Inflammatory macrophage treated with lipopolysaccharide for 4 hours (primary cell): ENCODE measurements around the gene CAV1.
A peak's percentile ranks its signal among the peaks of the same experiment; 100 is the strongest.
"Not testable (repeated sequence)": the region's sequence is repeated elsewhere in the genome, so short reads cannot be mapped to it uniquely, and the experiment has no call there.

Experiments used
- DNase-seq: peaks from one replicate; pipeline ENCODE4 v3.0.0-alpha.2; 2020

CAV1 gene, protein sequence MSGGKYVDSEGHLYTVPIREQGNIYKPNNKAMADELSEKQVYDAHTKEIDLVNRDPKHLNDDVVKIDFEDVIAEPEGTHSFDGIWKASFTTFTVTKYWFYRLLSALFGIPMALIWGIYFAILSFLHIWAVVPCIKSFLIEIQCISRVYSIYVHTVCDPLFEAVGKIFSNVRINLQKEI

DNA sequence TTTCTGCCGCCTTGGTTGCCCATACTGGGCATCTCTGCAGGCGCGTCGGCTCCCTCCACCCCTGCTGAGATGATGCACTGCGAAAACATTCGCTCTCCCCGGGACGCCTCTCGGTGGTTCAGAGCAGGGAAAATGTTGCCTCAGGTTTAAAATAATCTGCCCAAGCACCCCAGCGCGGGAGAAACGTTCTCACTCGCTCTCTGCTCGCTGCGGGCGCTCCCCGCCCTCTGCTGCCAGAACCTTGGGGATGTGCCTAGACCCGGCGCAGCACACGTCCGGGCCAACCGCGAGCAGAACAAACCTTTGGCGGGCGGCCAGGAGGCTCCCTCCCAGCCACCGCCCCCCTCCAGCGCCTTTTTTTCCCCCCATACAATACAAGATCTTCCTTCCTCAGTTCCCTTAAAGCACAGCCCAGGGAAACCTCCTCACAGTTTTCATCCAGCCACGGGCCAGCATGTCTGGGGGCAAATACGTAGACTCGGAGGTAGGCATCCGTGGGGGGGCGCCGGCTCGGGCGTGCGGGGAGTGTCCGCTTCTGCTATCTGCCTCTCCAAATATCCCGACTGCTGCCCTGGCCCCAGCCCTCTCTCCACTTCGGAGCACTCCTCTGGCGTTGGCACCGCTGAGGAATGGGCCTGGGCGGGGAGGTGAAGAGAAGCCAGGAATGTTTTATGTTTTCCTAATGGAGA lies at the start of gene CAV1:
CAV1 (plus strand) TSS at position 428 of the 689 bp plus-strand sequence; CDS start at position 455, 27 bp downstream.
- no peak for DNase-seq

DNA sequence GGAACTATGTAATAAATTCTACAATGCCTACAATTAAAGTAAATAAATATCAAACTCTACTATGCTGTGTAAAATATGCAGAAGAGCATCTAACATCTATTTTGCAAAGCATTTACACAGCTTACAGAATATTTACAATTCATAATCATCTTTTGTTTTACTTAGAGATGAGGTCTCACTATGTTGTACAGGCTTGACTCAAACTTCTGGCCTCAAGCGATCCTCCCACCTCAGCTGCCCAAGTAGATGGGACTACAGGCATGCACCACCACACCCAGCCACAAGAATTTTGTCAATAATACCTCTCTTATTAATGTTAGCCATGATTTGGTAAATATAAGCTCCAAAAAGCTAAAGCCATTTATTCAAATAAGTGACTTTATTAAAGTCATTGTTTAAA lies 47.2 kb upstream of the CAV1 start:
- no peak for DNase-seq

DNA sequence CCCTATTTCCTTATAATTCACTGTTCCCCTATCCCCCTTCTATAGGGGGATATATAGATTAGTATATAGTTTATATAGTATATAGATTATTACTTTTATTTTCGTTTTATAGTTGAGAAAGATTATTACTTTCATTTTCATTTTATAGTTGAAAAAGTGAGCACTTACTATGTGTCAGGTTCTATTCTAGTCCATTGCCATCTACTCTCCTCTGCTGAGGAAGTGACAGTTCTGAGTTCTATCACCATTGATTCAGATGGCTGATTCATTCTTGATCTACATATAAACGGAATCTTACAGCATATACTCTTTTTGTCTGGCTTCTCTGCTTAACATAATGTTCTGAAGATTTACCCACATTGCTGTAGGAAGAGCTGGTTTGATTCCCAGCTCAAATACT lies 46.0 kb upstream of the CAV1 start:
- DNase-seq: peak; percentile 23

DNA sequence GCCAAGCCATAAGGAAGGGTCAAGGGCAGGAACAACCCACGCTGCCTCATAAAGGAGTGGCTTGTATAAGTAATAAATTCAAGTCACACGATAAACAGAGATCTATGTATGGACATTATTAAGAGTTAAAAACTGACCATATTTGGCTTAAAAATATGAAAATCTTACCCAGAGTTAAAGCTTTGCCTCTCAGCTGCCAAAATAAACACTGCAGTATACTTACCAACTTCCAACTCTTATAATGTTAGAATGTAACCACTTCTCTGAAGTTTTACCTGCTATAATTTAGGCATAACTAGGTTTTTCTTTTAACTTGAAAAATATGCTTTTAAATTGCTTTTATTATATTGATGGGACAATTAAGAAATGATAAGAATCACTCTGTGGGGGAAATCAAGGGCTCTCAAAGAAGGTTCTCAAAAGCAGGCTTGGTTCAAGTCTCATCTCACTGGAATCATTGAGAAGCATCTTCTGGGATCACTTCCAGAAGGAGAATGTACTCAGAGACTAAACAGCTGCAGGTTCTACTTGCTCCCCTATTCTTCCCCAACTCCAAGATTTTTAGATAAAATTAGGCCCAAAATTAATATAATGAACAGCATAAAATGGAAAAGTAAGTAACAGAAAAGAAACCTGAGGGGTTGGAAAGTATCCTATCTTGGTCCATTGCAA lies 41.4 kb upstream of the CAV1 start:
- no peak for DNase-seq

DNA sequence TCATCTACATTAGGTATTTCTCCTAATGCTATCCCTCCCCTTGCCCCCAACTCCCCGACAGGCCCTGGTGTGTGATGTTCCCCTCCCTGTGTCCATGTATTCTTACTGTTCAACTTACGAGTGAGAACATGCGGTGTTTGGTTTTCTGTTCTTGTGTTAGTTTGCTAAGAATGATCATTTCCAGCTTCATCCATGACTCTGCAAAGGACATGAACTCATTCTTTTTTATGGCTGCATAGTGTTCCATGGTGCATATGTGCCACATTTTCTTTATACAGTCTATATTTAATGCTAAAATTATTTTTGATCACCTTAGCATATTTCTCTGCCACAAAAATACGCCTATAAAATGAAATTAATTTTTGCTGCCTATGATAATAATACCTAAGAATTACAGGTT lies 40.4 kb upstream of the CAV1 start:
- DNase-seq: not testable (repeated sequence)

DNA sequence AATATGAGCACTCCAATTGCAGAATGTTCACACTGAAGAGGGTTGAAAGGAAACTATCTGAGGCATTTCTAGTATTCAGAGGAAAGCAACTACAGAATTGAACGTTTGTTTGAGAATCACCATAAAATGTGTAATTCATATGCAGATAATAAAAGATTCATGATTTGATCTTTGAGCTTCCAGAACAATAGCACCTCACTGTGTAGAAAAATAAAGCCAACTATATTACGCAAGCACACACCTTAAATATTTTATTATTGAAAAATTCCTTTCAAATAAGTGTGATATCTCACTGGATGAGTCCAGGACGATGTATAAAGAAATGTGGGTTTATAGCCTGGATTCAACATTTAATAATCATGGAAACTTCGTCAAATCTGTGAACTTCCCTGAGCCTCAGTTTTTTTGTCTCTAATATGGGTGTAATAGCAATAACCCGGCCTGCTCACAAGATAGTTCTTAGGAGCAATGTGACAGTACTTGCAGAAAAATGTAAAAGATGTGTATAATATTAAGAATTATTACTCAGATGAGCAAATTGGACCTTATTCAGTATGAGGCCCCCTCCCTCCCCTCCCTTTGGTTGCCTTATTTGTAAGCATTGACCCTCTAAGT lies 36.8 kb upstream of the CAV1 start:
- DNase-seq: no peak

DNA sequence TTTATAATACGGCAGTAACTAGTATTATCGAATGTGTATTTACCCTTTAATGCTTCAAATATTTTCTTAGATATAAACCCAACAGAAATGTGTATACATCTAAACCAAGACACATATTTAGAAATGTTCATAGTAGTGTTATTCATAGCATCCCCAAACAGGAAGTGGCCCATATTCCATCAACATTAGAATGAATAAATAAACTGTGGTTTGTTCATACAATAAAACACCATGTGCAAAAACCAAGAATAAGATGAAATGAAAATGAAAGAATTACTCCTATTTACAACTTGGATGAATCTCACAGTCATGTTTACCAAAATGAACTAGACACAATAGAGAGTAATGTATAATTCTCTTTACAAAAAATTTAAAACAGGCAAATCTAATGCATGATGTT lies 34.5 kb upstream of the CAV1 start:
- no peak for DNase-seq

DNA sequence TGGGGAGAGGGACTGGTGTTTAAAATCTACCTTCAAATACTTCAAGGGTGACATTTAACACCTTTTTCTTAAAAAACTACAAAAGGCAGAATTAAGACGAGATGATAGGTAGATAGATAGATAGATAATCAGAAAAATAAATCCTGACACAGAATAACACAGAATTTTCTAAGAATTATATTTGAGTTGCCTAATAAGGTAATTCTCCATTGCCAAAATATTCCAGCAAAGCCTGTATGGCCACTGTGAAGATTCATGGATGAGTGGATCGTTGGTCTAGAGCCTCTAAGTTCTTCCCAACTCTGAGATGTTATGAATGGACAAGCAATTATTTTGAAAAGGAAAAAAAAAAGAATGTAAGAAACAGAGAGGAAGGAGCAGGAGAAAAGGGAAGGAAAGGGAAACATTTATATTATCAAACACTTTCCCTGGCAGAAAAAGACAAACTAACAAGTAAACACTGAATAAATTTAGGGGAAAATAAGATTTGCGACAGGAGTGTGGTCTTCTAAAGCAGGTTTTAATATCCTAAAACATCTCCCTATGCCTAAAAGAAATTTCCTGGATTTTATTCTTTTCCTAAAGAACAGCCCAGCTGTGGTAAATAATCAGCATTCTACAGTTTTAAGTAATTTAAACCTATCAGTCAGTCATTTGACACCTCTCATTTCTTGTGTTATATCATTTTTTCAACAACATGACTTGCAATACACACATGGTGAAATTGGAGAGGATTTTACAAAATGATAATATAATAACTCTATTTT lies 32.8 kb upstream of the CAV1 start:
- DNase-seq: no peak

DNA sequence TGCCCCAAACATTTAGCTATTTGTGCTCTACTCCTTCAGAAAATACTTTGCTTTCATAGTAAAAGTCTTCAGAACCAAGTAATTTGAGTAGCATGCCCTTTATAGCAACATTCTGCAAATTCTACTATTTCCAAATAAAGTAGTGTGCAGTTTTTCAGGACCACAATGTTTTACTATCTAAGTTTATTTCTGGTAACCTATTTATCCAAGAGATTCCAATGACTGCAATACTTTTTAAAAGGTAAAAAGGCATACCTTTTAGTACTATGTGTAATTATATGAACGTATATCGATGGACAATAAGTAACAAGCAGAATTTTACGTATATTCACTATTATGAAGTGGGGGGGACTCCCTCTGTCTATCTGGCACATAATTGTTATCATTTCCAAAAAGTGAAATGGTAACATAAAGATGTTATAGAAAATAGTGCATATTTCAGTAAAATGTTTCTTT lies 32.2 kb upstream of the CAV1 start:
- DNase-seq: no peak

DNA sequence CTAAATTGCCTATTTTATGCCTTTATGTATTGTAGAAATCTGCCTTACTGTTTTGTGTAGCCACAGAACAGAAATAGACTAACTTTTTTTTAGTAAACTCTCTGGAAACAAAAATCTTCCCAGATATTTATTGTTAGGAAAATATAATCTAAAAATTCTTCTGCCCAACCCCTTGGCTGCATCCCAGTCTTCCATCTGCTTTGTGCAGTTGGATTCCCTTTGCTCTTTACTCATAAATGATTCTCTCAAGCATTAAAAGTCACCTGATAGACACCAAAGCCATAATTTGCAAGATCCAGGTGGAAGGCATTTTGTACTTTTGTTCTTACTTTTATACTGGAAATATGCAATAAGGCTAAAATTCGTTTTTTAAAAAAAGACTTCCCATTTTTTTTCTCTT lies 31.4 kb upstream of the CAV1 start:
- no peak for DNase-seq

DNA sequence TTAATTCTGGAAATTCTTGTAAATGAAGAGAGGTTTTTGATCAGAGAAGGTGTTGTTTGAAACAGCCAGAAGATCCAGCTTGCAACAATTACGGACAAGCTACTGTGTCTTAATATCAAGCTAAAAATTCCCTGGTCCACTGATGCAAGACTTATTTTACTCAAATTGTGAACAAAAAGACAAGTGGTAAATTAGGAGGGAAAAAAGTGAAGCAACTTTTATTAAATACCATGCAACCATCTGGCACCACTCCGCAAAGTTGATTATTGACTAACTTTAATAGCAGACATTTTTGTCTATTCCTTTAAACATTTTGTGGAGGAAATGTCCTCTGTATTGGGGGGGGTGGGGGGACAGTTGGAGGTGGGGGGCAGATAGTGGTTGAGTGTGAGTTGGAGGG lies 30.4 kb upstream of the CAV1 start:
- no peak for DNase-seq

DNA sequence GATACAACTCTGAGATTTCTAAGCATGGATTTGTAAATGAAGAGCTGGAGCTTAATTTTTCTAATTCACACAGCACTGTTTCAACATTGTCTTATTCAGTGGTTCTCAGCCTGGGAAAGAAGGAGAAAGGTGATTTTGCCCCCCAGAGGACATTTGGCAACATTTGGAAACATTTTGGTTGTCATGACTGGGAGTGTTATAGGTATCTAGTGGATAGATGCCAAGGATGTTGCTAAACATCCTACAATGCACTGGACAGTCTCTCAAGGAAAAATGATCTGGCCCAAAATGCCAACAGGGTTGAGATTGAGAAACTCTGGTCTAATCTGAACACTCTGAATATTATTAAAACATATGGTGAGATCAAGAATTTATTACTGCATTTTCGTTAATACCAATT lies 29.1 kb upstream of the CAV1 start:
- DNase-seq: no peak

DNA sequence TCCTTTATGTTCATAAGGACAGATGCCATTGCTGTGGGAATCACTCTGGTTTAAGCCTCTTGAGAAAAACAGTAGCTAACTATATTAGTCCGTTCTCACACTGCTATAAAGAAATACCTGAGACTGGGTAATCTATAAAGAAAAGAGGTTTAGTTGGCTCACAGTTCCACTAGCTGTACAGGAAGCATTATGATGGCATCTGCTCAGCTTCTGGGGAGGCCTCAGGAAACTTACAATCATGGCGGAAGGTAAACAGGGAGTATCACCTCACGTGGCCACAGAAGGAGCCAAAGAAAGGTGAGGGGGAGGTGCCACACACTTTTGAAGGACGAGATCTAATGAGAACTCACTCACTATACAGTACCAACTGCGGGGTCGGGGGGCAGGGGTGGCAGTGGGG lies 28.2 kb upstream of the CAV1 start:
- DNase-seq: no peak

DNA sequence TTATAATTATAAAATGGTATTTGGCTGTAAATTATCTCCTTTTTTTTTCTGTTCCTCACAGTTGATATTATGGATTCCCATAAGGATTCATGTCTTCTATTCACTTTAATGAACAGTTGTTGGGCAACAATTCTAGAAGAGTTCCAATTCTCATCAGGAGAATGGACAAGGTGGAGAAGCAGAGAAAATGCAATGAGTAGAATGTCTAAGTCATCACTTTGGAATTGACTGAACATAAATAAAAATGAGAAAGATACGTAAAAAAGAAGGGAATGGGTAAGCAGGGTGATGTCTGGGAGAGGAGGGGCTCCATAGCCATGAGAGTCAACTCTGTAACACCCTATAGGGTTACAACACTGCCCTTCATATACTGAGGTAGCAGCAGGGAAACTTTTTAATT lies 27.1 kb upstream of the CAV1 start:
- no peak for DNase-seq

DNA sequence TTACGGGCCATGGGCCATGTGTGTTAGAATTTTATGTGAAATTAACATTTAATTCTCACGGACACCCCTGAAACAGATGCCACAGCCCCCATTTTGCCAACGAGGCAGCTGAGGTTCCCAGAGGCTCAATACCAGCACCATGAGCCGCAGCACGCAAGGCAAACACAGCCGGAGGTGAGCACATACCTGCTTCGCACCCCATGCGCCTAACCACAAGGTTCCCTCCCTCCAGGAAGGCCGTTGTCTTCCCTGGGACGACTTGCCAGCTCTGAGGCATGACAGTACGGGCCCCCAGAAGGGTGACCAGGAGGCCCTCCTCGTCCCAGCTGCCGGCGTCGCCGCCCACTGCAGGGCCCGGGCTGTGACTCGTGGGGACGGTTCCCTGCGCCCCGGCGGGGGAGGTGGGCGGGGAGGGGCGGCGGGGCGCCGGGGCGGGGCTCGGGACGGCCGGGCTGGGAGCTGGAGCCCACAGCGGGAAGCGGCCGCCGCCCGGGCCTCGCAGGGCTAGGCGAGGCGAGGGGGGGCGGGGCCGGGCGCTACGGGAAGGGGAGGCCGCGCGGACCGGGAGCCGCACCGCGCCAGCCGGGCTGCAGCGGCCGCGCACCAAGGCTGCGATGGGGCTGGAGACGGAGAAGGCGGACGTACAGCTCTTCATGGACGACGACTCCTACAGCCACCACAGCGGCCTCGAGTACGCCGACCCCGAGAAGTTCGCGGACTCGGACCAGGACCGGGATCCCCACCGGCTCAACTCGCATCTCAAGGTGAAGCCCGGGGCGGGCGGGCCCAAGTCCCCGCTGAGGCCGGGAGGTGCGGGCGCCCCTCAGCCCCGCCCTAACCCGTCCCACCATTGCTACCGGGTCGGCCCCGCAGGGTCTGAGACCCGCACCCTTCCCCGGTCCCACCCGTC lies 25.4 kb upstream of the CAV1 start, which contains the start of gene CAV2:
CAV2 (plus strand) TSS at position 571 of the 910 bp plus-strand sequence; CDS start at position 615, 44 bp downstream.
- DNase-seq: peak; percentile 5

DNA sequence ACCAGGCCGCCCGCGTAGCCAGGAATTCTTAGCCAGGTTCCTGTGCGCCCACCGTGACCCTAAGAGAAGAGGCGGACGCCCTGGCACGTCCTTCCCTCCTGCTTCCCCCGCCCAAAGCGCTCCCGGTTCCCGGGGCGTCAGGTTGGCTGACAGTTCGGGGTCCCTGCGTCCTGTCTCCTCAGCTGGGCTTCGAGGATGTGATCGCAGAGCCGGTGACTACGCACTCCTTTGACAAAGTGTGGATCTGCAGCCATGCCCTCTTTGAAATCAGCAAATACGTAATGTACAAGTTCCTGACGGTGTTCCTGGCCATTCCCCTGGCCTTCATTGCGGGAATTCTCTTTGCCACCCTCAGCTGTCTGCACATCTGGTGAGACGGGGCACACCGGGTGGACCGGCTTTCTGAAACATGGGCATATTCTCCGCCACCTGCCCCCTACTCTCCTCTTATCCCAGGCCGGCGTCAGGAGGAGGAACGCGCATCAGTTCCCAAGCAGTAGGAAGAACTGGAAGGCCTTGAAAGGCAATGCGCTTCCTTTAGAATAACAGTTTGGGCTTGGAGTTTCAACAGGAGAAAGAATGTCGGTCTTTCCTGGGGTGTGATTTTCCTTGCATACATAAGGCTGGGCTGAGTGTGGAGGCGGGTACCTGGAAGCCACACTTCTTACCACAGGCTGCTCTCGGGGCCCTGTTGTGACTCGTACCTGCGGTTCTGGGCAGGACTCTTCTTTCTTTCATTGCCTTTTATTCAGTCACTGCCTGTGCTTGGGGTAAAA lies 24.6 kb upstream of the CAV1 start:
- no peak for DNase-seq

DNA sequence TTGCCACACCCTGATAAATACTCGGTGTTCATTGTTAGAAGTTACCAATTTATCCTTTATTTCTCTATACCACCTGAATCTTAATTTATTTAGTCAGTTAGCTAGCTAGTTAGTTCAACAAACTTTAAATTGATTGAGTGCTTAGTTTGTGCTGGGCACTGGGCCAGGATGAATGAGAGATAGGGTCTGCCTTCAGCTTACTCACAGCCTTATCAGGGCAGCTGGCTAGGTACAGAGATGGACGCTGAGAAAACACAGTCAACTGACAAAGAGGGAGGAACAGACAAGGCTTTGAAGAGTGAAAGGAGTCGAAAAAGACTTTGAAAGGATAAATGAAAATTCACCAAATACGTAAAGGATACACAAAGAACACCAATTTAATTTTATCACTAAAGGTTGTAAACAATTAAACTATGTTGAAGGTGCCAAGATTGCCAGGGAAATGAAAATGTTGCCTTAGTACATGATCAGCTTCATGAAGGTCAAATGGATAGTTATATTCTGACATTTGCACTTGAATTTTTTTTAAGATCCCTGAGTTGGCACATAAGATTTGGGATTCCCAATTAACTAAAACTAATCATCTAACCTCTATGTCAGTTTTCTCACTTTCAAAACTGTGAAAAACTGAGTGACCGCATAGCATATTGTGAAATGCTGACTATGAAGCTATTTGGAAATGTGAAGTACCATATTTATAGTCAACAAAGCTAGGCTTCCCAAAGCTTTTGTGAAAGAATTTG lies 23.2 kb upstream of the CAV1 start:
- no peak for DNase-seq

DNA sequence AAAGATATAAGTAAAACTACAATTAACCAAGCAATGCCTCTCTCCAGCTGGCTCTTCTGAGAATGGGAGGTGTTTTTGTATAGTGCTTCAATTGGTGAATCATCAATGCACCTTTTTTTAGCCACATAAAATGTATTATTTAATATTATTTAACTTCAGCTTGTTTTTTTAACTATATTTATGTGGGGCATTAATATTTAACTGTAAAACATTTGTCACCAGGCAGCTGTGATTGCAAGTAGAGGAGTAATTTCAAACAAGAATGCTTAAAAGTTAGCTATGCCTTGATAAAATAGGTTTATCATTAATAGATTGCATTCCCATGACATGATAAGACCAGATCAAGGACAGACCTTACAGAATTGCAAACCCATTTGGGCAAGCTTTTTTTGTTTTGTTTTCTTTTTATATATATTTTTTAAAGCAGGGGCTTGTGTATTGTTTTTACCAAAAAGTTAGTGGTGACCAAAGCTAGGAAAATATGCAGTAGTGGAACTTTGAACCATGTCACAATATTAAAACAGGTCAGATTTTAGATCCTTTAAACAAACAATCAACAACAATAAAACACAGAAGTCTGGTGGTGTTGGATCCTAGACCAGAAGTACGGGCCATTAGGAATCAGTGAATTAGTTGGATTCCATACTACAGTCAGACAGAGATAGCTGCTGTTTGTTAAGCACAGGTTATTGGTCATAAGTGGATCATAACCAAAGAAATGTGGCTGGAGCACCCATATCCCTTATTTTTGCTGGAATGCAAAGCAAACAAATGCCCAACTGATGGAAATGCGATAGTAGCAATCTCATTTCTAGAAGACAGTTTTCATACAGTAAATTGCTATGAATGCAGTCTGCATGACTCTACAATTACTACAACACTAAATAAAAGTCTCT lies 22.4 kb upstream of the CAV1 start:
- DNase-seq: no peak

DNA sequence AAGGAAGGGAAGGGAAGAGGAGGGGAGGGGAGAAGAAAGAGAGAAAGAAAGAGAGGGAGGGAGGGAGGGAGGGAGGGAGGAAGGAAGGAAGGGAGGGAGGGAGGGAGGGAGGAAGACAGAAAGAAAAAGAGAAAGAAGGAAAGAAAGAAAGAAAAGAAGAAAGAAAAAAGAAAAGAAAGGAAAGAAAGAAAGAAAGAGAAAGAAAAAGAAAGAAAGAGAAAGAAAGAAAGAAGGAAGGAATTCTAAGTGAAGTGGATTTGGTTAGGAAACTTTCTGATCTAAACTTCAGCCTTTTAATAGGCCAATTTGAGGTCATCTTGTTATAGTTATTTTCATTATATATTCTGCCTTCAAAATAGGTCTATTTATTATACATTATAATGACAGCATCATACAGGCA lies 21.0 kb upstream of the CAV1 start:
- DNase-seq: no peak
